Liver (tissue), 9 donors: Measurements from ENCODE around the gene UGT1A6. TPM values are rescaled to one million over a fixed set of nuclear protein-coding genes. Genes with fewer than 3 reads are reported as not detected.
A peak's percentile ranks its signal among the peaks of the same experiment; 100 is the strongest.
"Not testable (repeated sequence)": the region's sequence is repeated elsewhere in the genome, so short reads cannot be mapped to it uniquely, and the experiment has no call there.

Source experiments
- DNase-seq: peaks from one replicate; pipeline ENCODE4 v3.0.0-alpha.2; 2017; ENCODE audit warnings: low spot score
- H3K27ac ChIP-seq, 2 donors: one replicate each; pipeline ENCODE4 v1.7.0; 2013; ENCODE audit warnings: inconsistent platforms in 2 of 2, low read length in 2 of 2, control low read depth in 1 of 2, low read depth in 1 of 2, mild to moderate bottlenecking in 1 of 2
- H3K27me3 ChIP-seq, 4 donors: one replicate each; pipeline versions ENCODE4 v1.6.1 to v1.7.0; 2013; ENCODE audit warnings: low read length in 3 of 4, inconsistent platforms in 1 of 4, mild to moderate bottlenecking in 1 of 4, moderate library complexity in 1 of 4; ENCODE audit not compliant: control insufficient read depth in 4 of 4, insufficient read depth in 4 of 4
- H3K36me3 ChIP-seq, 4 donors: one replicate each; pipeline versions ENCODE4 v1.6.1 to v1.7.0; 2013; ENCODE audit warnings: low read length in 3 of 4, mild to moderate bottlenecking in 3 of 4, low read depth in 1 of 4, moderate library complexity in 1 of 4; ENCODE audit not compliant: control insufficient read depth in 4 of 4, insufficient read depth in 3 of 4
- H3K4me1 ChIP-seq, 4 donors: one replicate each; pipeline versions ENCODE4 v1.6.1 to v1.7.0; 2013; ENCODE audit warnings: low read length in 3 of 4, mild to moderate bottlenecking in 3 of 4, moderate library complexity in 1 of 4; ENCODE audit not compliant: control insufficient read depth in 4 of 4, insufficient read depth in 4 of 4
- H3K4me3 ChIP-seq, 3 donors: one replicate each; pipeline versions ENCODE4 v1.6.1 to v1.7.0; 2013; ENCODE audit warnings: low read length in 3 of 3, control low read depth in 1 of 3, low read depth in 1 of 3, mild to moderate bottlenecking in 1 of 3
- H3K9ac ChIP-seq, 2 donors: one replicate each; pipeline ENCODE4 v1.7.0; 2013; ENCODE audit warnings: low read length in 2 of 2, mild to moderate bottlenecking in 2 of 2, moderate library complexity in 2 of 2, control low read depth in 1 of 2, low read depth in 1 of 2
- H3K9me3 ChIP-seq, 4 donors: one replicate each; pipeline versions ENCODE4 v1.6.1 to v1.7.0; 2013; ENCODE audit warnings: low read length in 3 of 4; ENCODE audit not compliant: control insufficient read depth in 4 of 4
- ATF3 ChIP-seq: IDR thresholded peaks from 2 replicates; pipeline ENCODE4 v1.6.1; 2016; ENCODE audit warnings: antibody characterized with exemption
- CTCF ChIP-seq: fragments of 150-350 bp; IDR thresholded peaks from 2 replicates; pipeline ENCODE4 v1.5.1; 2017; ENCODE audit warnings: improper control_type of control experiment, low read depth, low read length; ENCODE audit not compliant: missing input control
- EGR1 ChIP-seq, 2 donors: IDR thresholded peaks; 2 replicates each; pipeline ENCODE4 v1.6.1; 2016 to 2018; ENCODE audit warnings: antibody characterized with exemption in 2 of 2, low read depth in 2 of 2
- FOXA1 ChIP-seq: IDR thresholded peaks from 2 replicates; pipeline ENCODE4 v1.6.1; 2016; ENCODE audit warnings: antibody characterized with exemption
- FOXA2 ChIP-seq: IDR thresholded peaks from 2 replicates; pipeline ENCODE4 v1.6.1; 2016; ENCODE audit warnings: antibody characterized with exemption
- GABPA ChIP-seq, 2 donors: IDR thresholded peaks in 1 of 2; conservative IDR thresholded peaks in 1 of 2; 2 replicates each; pipeline ENCODE4 v1.6.1; 2016; ENCODE audit warnings: antibody characterized with exemption in 2 of 2, mild to moderate bottlenecking in 1 of 2, moderate library complexity in 1 of 2
- HNF4A ChIP-seq, 2 donors: conservative IDR thresholded peaks; 2 replicates each; pipeline ENCODE4 v1.6.1; 2016; ENCODE audit warnings: antibody characterized with exemption in 2 of 2, mild to moderate bottlenecking in 2 of 2
- HNF4G ChIP-seq: IDR thresholded peaks from 2 replicates; pipeline ENCODE4 v1.6.1; 2016; ENCODE audit warnings: antibody characterized with exemption
- JUND ChIP-seq, 2 donors: IDR thresholded peaks; 2 replicates each; pipeline ENCODE4 v1.6.1; 2016; ENCODE audit warnings: antibody characterized with exemption in 2 of 2
- MAX ChIP-seq: IDR thresholded peaks from 2 replicates; pipeline ENCODE4 v1.6.1; 2016; ENCODE audit warnings: antibody characterized with exemption
- NR2F2 ChIP-seq: IDR thresholded peaks from 2 replicates; pipeline ENCODE4 v1.6.1; 2016; ENCODE audit warnings: antibody characterized with exemption
- REST ChIP-seq: IDR thresholded peaks from 2 replicates; pipeline ENCODE4 v1.6.1; 2016; ENCODE audit warnings: antibody characterized with exemption, mild to moderate bottlenecking
- RXRA ChIP-seq, 2 donors: IDR thresholded peaks; 2 replicates each; pipeline ENCODE4 v1.6.1; 2017 to 2018; ENCODE audit warnings: antibody characterized with exemption in 2 of 2, mild to moderate bottlenecking in 1 of 2
- SP1 ChIP-seq: IDR thresholded peaks from 2 replicates; pipeline ENCODE4 v1.6.1; 2018; ENCODE audit warnings: antibody characterized with exemption, mild to moderate bottlenecking
- TAF1 ChIP-seq: conservative IDR thresholded peaks from 2 replicates; pipeline ENCODE4 v1.6.1; 2016; ENCODE audit warnings: antibody characterized with exemption, mild to moderate bottlenecking
- YY1 ChIP-seq: IDR thresholded peaks from 2 replicates; pipeline ENCODE4 v1.6.1; 2016; ENCODE audit warnings: antibody characterized with exemption, mild to moderate bottlenecking
- ZBTB33 ChIP-seq: IDR thresholded peaks from 2 replicates; pipeline ENCODE4 v1.6.1; 2016; ENCODE audit warnings: antibody characterized with exemption
- WGBS: extraction: QIAGEN DNeasy Blood & Tissue Kit; methylation state at CpG from one replicate; pipeline ENCODE4 v1.1.7; 2013; 5-methylcytosine and 5-hydroxymethylcytosine counted together
- polyA plus RNA-seq, 2 donors: library from polyadenylated mRNA; stranded (reverse) in 1 of 2; unstranded in 1 of 2; fragments of 200-250 nt in 1 of 2; fragments of >200 nt in 1 of 2; fragmentation: Nextera tagmentation in 1 of 2; extraction: Ambion mirVana in 1 of 2; gene quantifications; one replicate each; pipeline versions ENCODE4 v1.2.1 to v1.2.3, GENCODE V29; 2013 to 2015
- total RNA-seq, 2 donors: library from RNA; depleted of rRNA; stranded (reverse); fragments of >200 nt; gene quantifications; one replicate each; pipeline ENCODE4 v1.2.3, GENCODE V29; 2014
- donor health status: healthy.
- donor health status: healthy.
- donor health status: healthy.
- donor health status: healthy.
- donor health status: healthy.

UGT1A6 gene
- total and polyA plus RNA-seq, 4 donors: 33.4 to 103 (median 46.5) TPM; not detected in 1

GRCh38 chr2:233745073-233745755, 52.5 kb downstream of the UGT1A6 start (continued):
- TF ChIP-seq MAX (peak; percentile 59), TAF1 (no peak), YY1 (peak; percentile 78)

GRCh38 chr2:233745838-233746237, 53.1 kb downstream of the UGT1A6 start:
- not testable (repeated sequence) for DNase-seq, H3K36me3 ChIP-seq, H3K9me3 ChIP-seq, H3K9ac ChIP-seq, H3K27me3 ChIP-seq
- peak overlapping the region; percentile 49 to 65 for H3K27ac ChIP-seq
- peak; percentile 0 for TF ChIP-seq REST
- peaks cover 12 to 65% (median 41%) of the 10 kb centered on the region in 4 donors for H3K4me1 ChIP-seq
- WGBS: 63% methylated on average over 2 of the region's 2 CpGs
- peak overlapping the region in 1 of 3 donors; percentile 22 for H3K4me3 ChIP-seq

- Histone ChIP-seq H3K36me3 (peaks cover 0 to 4% (median 2%) of the 10 kb centered on the region in 4 donors), H3K4me3 (peak overlapping the region in 1 of 3 donors; percentile 23), H3K27ac (peak overlapping the region; percentile 57 to 65), H3K27me3 (no peaks in the 10 kb centered on the region), H3K4me1 (peaks cover 12 to 68% (median 44%) of the 10 kb centered on the region in 4 donors), H3K9me3 (no peaks in the 10 kb centered on the region), H3K9ac (no peak overlapping the region)
- WGBS: 44% methylated on average over 10 of the region's 10 CpGs
- no peak for DNase-seq
- TF ChIP-seq REST: no peak
- no peak for TF ChIP-seq TAF1
- TF ChIP-seq HNF4G: peak; percentile 21
- TF ChIP-seq YY1: peak; percentile 75
- TF ChIP-seq CTCF: no peak
- peak in 1 of 2 donors; percentile 58 for TF ChIP-seq JUND (IDR thresholded peaks at IDR 0.05)
- peak; percentile 16 for TF ChIP-seq ZBTB33
- TF ChIP-seq GABPA (IDR thresholded peaks at IDR 0.05 in 1 of 2, conservative IDR thresholded peaks at IDR 0.05 in 1 of 2): no peak
- TF ChIP-seq FOXA2: peak; percentile 13
- TF ChIP-seq ATF3: no peak
- TF ChIP-seq RXRA (IDR thresholded peaks at IDR 0.05): peak; percentile 90 to 97
- TF ChIP-seq FOXA1: no peak
- TF ChIP-seq SP1: no peak
- TF ChIP-seq EGR1 (IDR thresholded peaks at IDR 0.05; ENCODE audit: low read depth in 2 of 2): peak in 1 of 2 donors; percentile 23
- peak; percentile 34 to 69 for TF ChIP-seq HNF4A (conservative IDR thresholded peaks at IDR 0.05)
- no peak for TF ChIP-seq NR2F2
These were observed 54.0 kb downstream of the UGT1A6 start for GRCh38 chr2:233746475-233747282.
